GM12891 (cell line): Measurements from ENCODE around the gene DOK4. TPM values are rescaled to one million over a fixed set of nuclear protein-coding genes. Genes with fewer than 3 reads are reported as not detected.
A peak's percentile ranks its signal among the peaks of the same experiment; 100 is the strongest.

Experiments used
- DNase-seq: peaks from one replicate; pipeline ENCODE4 v3.0.0; 2011; ENCODE audit warnings: low spot score; ENCODE audit not compliant: insufficient read length
- FAIRE-seq: peaks from 2 replicates; lab custom pipeline; 2011; peaks lifted over from hg19 to GRCh38; lab: Jason Lieb, UNC
- PAX5 ChIP-seq: IDR thresholded peaks from 2 replicates; pipeline ENCODE4 v1.6.1; 2011; ENCODE audit warnings: low read length, moderate library complexity, mild to moderate bottlenecking; ENCODE audit not compliant: insufficient read depth, severe bottlenecking
- POLR2A ChIP-seq: IDR thresholded peaks from 2 replicates; pipeline ENCODE4 v1.6.1; 2011; ENCODE audit warnings: low read depth, low read length, control low read depth
- POLR2AphosphoS5 ChIP-seq: IDR thresholded peaks from 2 replicates; pipeline ENCODE4 v1.6.1; 2011; ENCODE audit warnings: low read depth, low read length, control low read depth
- POU2F2 ChIP-seq: IDR thresholded peaks from 2 replicates; pipeline ENCODE4 v1.6.1; 2011; ENCODE audit warnings: low read depth, mild to moderate bottlenecking, control low read depth, low read length, moderate library complexity
- SPI1 ChIP-seq: IDR thresholded peaks from 2 replicates; pipeline ENCODE4 v1.6.1; 2011; ENCODE audit warnings: low read depth, low read length, control low read depth
- TAF1 ChIP-seq: IDR thresholded peaks from 2 replicates; pipeline ENCODE4 v1.6.1; 2011; ENCODE audit warnings: low read depth, low read length, control low read depth
- polyA plus RNA-seq: library from polyadenylated mRNA; unstranded; fragments of >200 nt; gene quantifications from one replicate; pipeline ENCODE4 v1.2.1, GENCODE V29; 2012; ENCODE audit warnings: low read depth, missing spikeins, inconsistent platforms; ENCODE audit not compliant: missing spikeins

DOK4 gene
- 7.8 TPM for polyA plus RNA-seq

DNA sequence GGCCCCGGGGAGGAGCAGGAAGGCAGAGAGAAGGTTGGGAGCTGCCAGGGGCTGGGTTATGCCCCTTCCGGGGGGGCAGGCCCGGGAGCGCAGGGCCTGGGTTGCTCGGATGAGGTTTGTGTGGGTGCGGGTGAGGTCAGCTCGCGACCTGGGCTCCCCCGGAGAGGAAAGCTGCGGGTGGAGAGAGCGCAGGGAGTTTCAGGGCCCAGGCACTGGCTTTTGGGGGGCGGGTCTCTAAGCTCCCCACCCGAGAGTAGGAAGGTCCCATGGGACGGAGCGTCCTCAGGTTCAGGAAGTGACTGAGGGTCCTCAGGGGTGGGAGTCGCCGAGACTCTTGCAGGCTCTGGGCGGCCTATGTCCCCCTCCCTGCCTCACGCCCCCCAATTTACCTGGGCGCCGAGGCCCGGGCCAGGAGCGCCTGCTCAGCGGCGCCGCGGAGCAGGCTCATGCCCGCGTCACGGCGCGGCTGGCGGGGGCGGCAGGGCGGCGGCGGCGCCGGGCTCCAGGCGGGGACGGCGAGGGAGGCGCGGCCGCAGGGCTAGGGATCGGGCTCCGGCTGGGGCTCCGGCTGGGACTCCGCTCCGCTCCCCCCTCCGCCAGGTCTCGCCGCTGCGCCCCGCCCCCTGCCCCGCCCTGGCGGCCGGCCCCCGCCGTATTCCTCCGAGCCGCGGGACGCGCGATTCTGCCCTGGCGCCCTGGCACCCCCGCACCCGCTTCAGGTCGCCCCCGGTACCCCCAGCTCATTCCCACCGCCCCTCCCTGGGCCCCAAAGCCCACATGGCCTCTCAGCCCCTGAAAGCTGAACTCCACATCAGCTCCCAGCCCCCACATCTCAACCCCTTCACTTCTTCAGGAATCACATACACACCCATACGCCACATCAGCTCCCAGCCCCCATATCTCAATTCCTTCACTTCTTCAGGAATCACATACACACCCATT lies at the start of gene DOK4:
DOK4 (minus strand) TSS at position 578 of the 942 bp plus-strand sequence. CDS start 6,986 bp downstream, outside the sequence.
- TF ChIP-seq POLR2AphosphoS5 (no peak), TAF1 (no peak), SPI1 (no peak), POU2F2 (no peak), POLR2A (no peak)
- FAIRE-seq (peak; percentile 93), DNase-seq (peak; percentile 97)

GRCh38 chr16:57535680-57536305 lies 49.5 kb upstream of the DOK4 start:
- no peak for TF ChIP-seq POLR2AphosphoS5
- TF ChIP-seq POU2F2: no peak
- no peak for TF ChIP-seq POLR2A
- no peak for TF ChIP-seq SPI1
- TF ChIP-seq TAF1: no peak
- TF ChIP-seq PAX5: no peak
- FAIRE-seq (peak; percentile 99), DNase-seq (peak; percentile 97)

GRCh38 chr16:57534881-57535658 lies 48.8 kb upstream of the DOK4 start:
- FAIRE-seq (peak; percentile 61), DNase-seq (no peak)
- no peak for TF ChIP-seq POU2F2
- no peak for TF ChIP-seq POLR2A
- no peak for TF ChIP-seq POLR2AphosphoS5
- no peak for TF ChIP-seq TAF1
- no peak for TF ChIP-seq PAX5
- TF ChIP-seq SPI1: no peak

DNA sequence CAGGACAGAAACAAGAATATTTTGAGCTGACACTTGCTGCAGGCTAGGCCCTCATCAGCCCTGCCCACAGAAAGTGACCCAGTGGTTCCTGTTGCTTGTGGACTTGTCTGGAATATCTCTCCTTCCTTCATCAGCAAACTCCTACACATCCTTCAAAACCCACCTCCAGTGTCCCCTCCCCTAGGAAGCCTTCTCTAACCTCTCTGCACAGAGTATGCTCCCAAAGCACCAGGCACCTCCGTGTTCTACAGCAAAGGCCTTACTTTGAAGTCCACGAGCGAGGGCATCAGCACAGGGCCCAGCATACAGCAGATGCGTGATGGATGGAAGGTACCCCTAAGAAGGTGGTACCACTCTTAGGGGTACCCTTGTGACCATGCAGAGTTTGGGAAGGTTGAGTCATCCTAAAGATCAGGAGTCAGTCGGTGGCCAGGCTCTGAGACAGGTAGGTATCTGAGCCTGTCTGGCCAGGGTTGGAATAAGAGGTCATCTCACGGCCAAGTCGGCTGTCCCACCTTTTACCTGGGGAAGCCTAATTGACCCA lies 48.1 kb upstream of the DOK4 start:
- no peak for TF ChIP-seq POLR2AphosphoS5
- no peak for TF ChIP-seq PAX5
- no peak for TF ChIP-seq SPI1
- TF ChIP-seq TAF1: no peak
- TF ChIP-seq POU2F2: no peak
- no peak for TF ChIP-seq POLR2A
- peak; percentile 48 for FAIRE-seq
- no peak for DNase-seq

GRCh38 chr16:57533431-57534336 lies 47.4 kb upstream of the DOK4 start:
- peak; percentile 68 for FAIRE-seq
- no peak for DNase-seq
- TF ChIP-seq POLR2AphosphoS5: no peak

DNA sequence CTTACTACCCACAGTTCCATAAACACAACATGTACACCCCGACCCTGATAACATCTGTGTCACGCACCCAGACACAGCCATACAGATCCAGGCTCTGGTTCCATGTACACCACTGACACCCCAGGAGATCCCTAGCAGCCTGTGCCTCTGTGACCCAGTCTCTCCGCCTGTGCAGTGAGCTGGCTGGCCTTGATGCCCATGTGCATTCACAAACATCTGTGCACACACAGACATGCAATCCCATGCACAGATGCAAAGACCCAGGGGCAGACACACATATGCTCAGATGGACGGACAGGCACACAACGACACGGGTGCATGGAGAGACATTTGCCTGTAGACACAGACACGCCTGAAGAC lies 46.0 kb upstream of the DOK4 start:
- FAIRE-seq: peak; percentile 71
- no peak for TF ChIP-seq POU2F2
- no peak for TF ChIP-seq PAX5
- TF ChIP-seq POLR2A: no peak
- TF ChIP-seq SPI1: no peak
- no peak for TF ChIP-seq TAF1
- no peak for TF ChIP-seq POLR2AphosphoS5
- no peak for DNase-seq

- no peak for FAIRE-seq
- DNase-seq: no peak
- TF ChIP-seq SPI1: no peak
Observed at GRCh38 chr16:57531635-57532265, 45.5 kb upstream of the DOK4 start.

GRCh38 chr16:57531253-57531575 lies 44.9 kb upstream of the DOK4 start:
- peak; percentile 71 for FAIRE-seq
- no peak for DNase-seq
- no peak for TF ChIP-seq POLR2AphosphoS5
- peak; percentile 35; the same call in 1 of the 2 replicates for TF ChIP-seq SPI1
